Natural killer cell (primary cell): Measurements from ENCODE around the gene GLIS2. TPM values are rescaled to one million over a fixed set of nuclear protein-coding genes. Genes with fewer than 3 reads are reported as not detected.

Experiments
- ATAC-seq, 3 donors: fragments of 150-1000 bp in 2 of 3; fragments of 200-7000 bp in 1 of 3; cut with Tn5 transposase; 1 replicate in 1 of 3; 2 replicates in 2 of 3; pipeline ENCODE4 v1.10.0; 2021; ENCODE audit warnings: mild to moderate bottlenecking in 2 of 3, moderate library complexity in 2 of 3
- DNase-seq, 2 donors: peaks; one replicate each; pipeline versions ENCODE4 v3.0.0 to v3.0.0-alpha.2; 2013 to 2021; ENCODE audit warnings: mixed read lengths in 1 of 2
- H3K27ac ChIP-seq: one replicate; pipeline ENCODE4 v1.5.1; 2013; ENCODE audit warnings: mild to moderate bottlenecking, low read length
- H3K27me3 ChIP-seq: one replicate; pipeline ENCODE4 v1.6.1; 2013; ENCODE audit warnings: low read length; ENCODE audit not compliant: control insufficient read depth, insufficient read depth
- H3K36me3 ChIP-seq: one replicate; pipeline ENCODE4 v1.6.1; 2013; ENCODE audit warnings: low read length; ENCODE audit not compliant: control insufficient read depth, insufficient read depth
- H3K4me1 ChIP-seq: one replicate; pipeline ENCODE4 v1.6.1; 2013; ENCODE audit warnings: low read length; ENCODE audit not compliant: control insufficient read depth, insufficient read depth
- H3K4me3 ChIP-seq: one replicate; pipeline ENCODE4 v1.5.1; 2013; ENCODE audit warnings: low read length
- H3K9me3 ChIP-seq: one replicate; pipeline ENCODE4 v1.6.1; 2013; ENCODE audit warnings: low read length; ENCODE audit not compliant: control insufficient read depth, insufficient read depth
- H3K27ac Mint-ChIP-seq, 2 donors: one replicate each; pipeline ENCODE4 v1.8.0; 2022; ENCODE audit warnings: mild to moderate bottlenecking in 2 of 2, mixed read lengths in 2 of 2, moderate library complexity in 1 of 2
- H3K27me3 Mint-ChIP-seq, 2 donors: one replicate each; pipeline ENCODE4 v1.8.0; 2022; ENCODE audit warnings: low read depth in 2 of 2, mixed read lengths in 2 of 2
- H3K36me3 Mint-ChIP-seq: one replicate; pipeline ENCODE4 v1.8.0; 2022; ENCODE audit warnings: mixed read lengths
- H3K4me1 Mint-ChIP-seq, 2 donors: one replicate each; pipeline ENCODE4 v1.8.0; 2022; ENCODE audit warnings: mixed read lengths in 2 of 2
- H3K4me3 Mint-ChIP-seq: one replicate; pipeline ENCODE4 v1.8.0; 2022; ENCODE audit warnings: mild to moderate bottlenecking, moderate library complexity, mixed read lengths
- H3K9me3 Mint-ChIP-seq, 2 donors: one replicate each; pipeline ENCODE4 v1.8.0; 2022; ENCODE audit warnings: mixed read lengths in 2 of 2
- CTCF ChIP-seq: fragments of 200-600 bp; IDR thresholded peaks from one replicate; pipeline ENCODE4 v1.8.0; 2022; ENCODE audit warnings: antibody characterized with exemption
- WGBS: methylation state at CpG from one replicate; pipeline ENCODE4 v1.1.7; 2013; ENCODE audit warnings: missing lambda C conversion rate; ENCODE audit not compliant: insufficient coverage; 5-methylcytosine and 5-hydroxymethylcytosine counted together
- intact Hi-C: fragments of 100-400 bp; cut with micrococcal nuclease; formaldehyde crosslinking; loops from one replicate; pipeline ENCODE4 v1.14.2; 2022
- total RNA-seq, 4 donors: library from RNA; stranded (reverse); fragments of 120-200 nt in 1 of 4; gene quantifications; one replicate each; pipeline versions ENCODE4 v1.2.3 to v1.2.4, GENCODE V29; 2013 to 2022

GLIS2 gene
- total RNA-seq, 3 donors from 2014 or later (not counting 1 experiment from before 2014, with no cell fraction given), result 0.05 to 0.35 TPM; not detected in 1

GRCh38 chr16:4303973-4304372, 11.9 kb upstream of the GLIS2 start:
- Mint-ChIP-seq H3K36me3 (no peaks in the 10 kb centered on the region), H3K9me3 (no peaks in the 10 kb centered on the region), H3K27ac (peak overlapping the region in 1 of 2 donors; percentile 36), H3K4me1 (peaks cover 12 to 19% of the 10 kb centered on the region in 2 donors), H3K4me3 (no peak overlapping the region), H3K27me3 (no peaks in the 10 kb centered on the region)
- Histone ChIP-seq H3K9me3 (no peaks in the 10 kb centered on the region), H3K27ac (no peak overlapping the region), H3K27me3 (no peaks in the 10 kb centered on the region), H3K4me3 (no peak overlapping the region), H3K36me3 (no peaks in the 10 kb centered on the region), H3K4me1 (peaks cover 23% of the 10 kb centered on the region)
- no peak for DNase-seq
- intact Hi-C loops, result no loop called here
- TF ChIP-seq CTCF, result no peak
- no peak for ATAC-seq
- WGBS, result 98% methylated on average over 13 of the region's 13 CpGs

GRCh38 chr16:4306470-4307214, 9.2 kb upstream of the GLIS2 start:
- H3K4me3 ChIP-seq, result peak overlapping the region; percentile 54
- no peak for TF ChIP-seq CTCF
- peak overlapping the region; percentile 92 for H3K27ac ChIP-seq
- no peaks in the 10 kb centered on the region for H3K9me3 ChIP-seq
- H3K27me3 ChIP-seq, result no peaks in the 10 kb centered on the region
- H3K4me1 Mint-ChIP-seq, result peaks cover 12 to 19% of the 10 kb centered on the region in 2 donors
- intact Hi-C loops, result loop anchor here (1.0 kb wide), 1 partner anchor 53 kb away; no protein-coding TSS in a partner anchor
- DNase-seq (peak; percentile 34 to 79), ATAC-seq (no peak)
- peak overlapping the region; percentile 97 to 99 for H3K27ac Mint-ChIP-seq
- peak overlapping the region; percentile 96 for H3K4me3 Mint-ChIP-seq
- no peaks in the 10 kb centered on the region for H3K9me3 Mint-ChIP-seq
- no peaks in the 10 kb centered on the region for H3K27me3 Mint-ChIP-seq
- WGBS, result 54% methylated on average over 16 of the region's 16 CpGs
- H3K4me1 ChIP-seq, result peaks cover 23% of the 10 kb centered on the region
- H3K36me3 Mint-ChIP-seq, result no peaks in the 10 kb centered on the region
- H3K36me3 ChIP-seq, result no peaks in the 10 kb centered on the region

GRCh38 chr16:4307215-4308037, 8.4 kb upstream of the GLIS2 start:
- intact Hi-C loops, result loop anchor here (1.0 to 2.0 kb wide), 2 partner anchors 21 to 54 kb away; no protein-coding TSS in a partner anchor
- peak overlapping the region; percentile 97 to 99 for H3K27ac Mint-ChIP-seq
- Histone ChIP-seq H3K9me3 (no peaks in the 10 kb centered on the region), H3K27ac (peak overlapping the region; percentile 92), H3K27me3 (no peaks in the 10 kb centered on the region), H3K4me1 (peaks cover 23% of the 10 kb centered on the region), H3K4me3 (peak overlapping the region; percentile 67), H3K36me3 (no peaks in the 10 kb centered on the region)
- TF ChIP-seq CTCF, result no peak
- DNase-seq (peak; percentile 98), ATAC-seq (peak; percentile 88 to 97 (median 89))
- peaks cover 12 to 19% of the 10 kb centered on the region in 2 donors for H3K4me1 Mint-ChIP-seq
- WGBS, result 4% methylated on average over 68 of the region's 68 CpGs
- peak overlapping the region; percentile 96 for H3K4me3 Mint-ChIP-seq
- no peaks in the 10 kb centered on the region for H3K36me3 Mint-ChIP-seq
- no peaks in the 10 kb centered on the region for H3K27me3 Mint-ChIP-seq
- H3K9me3 Mint-ChIP-seq, result no peaks in the 10 kb centered on the region
